Left lobe of liver (tissue), 2 donors: Measurements from ENCODE around the gene RTTN. TPM values are rescaled to one million over a fixed set of nuclear protein-coding genes. Genes with fewer than 3 reads are reported as not detected.

Source experiments
- ATAC-seq: fragments of 200-7000 bp; cut with Tn5 transposase; one replicate; pipeline ENCODE4 v1.9.1; 2020; ENCODE audit warnings: mild to moderate bottlenecking, moderate library complexity
- DNase-seq: peaks from one replicate; pipeline ENCODE4 v3.0.0-alpha.2; 2020; ENCODE audit warnings: low spot score
- total RNA-seq: library from RNA; stranded (reverse); gene quantifications from one replicate; pipeline ENCODE4 v1.2.1, GENCODE V29; 2021
- donor health status: DM: no; HTN: no; CAD: no; lungs with moderate emphysema.
- donor health status: DM: no; HTN: yes; CAD: no.

RTTN gene
- total RNA-seq, 1 donor from 2014 or later, result 6.6 TPM

- ATAC-seq, result no peak
- DNase-seq, result no peak
Observed at GRCh38 chr18:70200286-70200685, 5.2 kb downstream of the RTTN start.

- DNase-seq (no peak), ATAC-seq (peak; percentile 68)
Observed at GRCh38 chr18:70197844-70198243, 7.6 kb downstream of the RTTN start.

GRCh38 chr18:70197026-70197425 is 8.5 kb downstream of the RTTN start:
- ATAC-seq (peak; percentile 75), DNase-seq (no peak)

- DNase-seq (no peak), ATAC-seq (peak; percentile 84)
Observed at GRCh38 chr18:70195852-70196434, 9.5 kb downstream of the RTTN start.

GRCh38 chr18:70195014-70195614 is 10.4 kb downstream of the RTTN start:
- no peak for ATAC-seq
- no peak for DNase-seq

- no peak for ATAC-seq
- no peak for DNase-seq
Observed at GRCh38 chr18:70194227-70194890, 11.1 kb downstream of the RTTN start.

- no peak for DNase-seq
- ATAC-seq, result peak; percentile 62
Observed at GRCh38 chr18:70190529-70190928, 15.0 kb downstream of the RTTN start.

GRCh38 chr18:70188113-70188512 is 17.4 kb downstream of the RTTN start:
- DNase-seq (no peak), ATAC-seq (no peak)

- ATAC-seq, result no peak
- DNase-seq, result no peak
Observed at GRCh38 chr18:70183441-70183840, 22.0 kb downstream of the RTTN start.

GRCh38 chr18:70182548-70182947 is 22.9 kb downstream of the RTTN start:
- DNase-seq (no peak), ATAC-seq (no peak)

- ATAC-seq (no peak), DNase-seq (no peak)
Observed at GRCh38 chr18:70181725-70182124, 23.8 kb downstream of the RTTN start.

GRCh38 chr18:70181015-70181414 is 24.5 kb downstream of the RTTN start:
- ATAC-seq (no peak), DNase-seq (no peak)

- DNase-seq, result no peak
- peak; percentile 67 for ATAC-seq
Observed at GRCh38 chr18:70176537-70176936, 28.9 kb downstream of the RTTN start.

- no peak for ATAC-seq
- DNase-seq, result no peak
Observed at GRCh38 chr18:70175216-70175615, 30.3 kb downstream of the RTTN start.

GRCh38 chr18:70172225-70172624 is 33.3 kb downstream of the RTTN start:
- ATAC-seq (peak; percentile 33), DNase-seq (no peak)

- peak; percentile 52 for ATAC-seq
- no peak for DNase-seq
Observed at GRCh38 chr18:70169747-70170146, 35.7 kb downstream of the RTTN start.

- DNase-seq, result no peak
- ATAC-seq, result peak; percentile 31
Observed at GRCh38 chr18:70166668-70167067, 38.8 kb downstream of the RTTN start.

- DNase-seq (no peak), ATAC-seq (peak; percentile 58)
Observed at GRCh38 chr18:70165936-70166335, 39.6 kb downstream of the RTTN start.

- no peak for ATAC-seq
- no peak for DNase-seq
Observed at GRCh38 chr18:70160073-70160678, 45.3 kb downstream of the RTTN start.

- no peak for ATAC-seq
Observed at GRCh38 chr18:70158992-70159717, 46.3 kb downstream of the RTTN start.

GRCh38 chr18:70156886-70157285 is 48.6 kb downstream of the RTTN start:
- DNase-seq (no peak), ATAC-seq (no peak)

More at GRCh38 chr18:70158992-70159717, 46.3 kb downstream of the RTTN start:
- no peak for DNase-seq
